ENCODE data around the gene PIERCE2. TPM values are rescaled to one million over a fixed set of nuclear protein-coding genes. Genes with fewer than 3 reads are reported as not detected.
"Not testable (repeated sequence)": the region's sequence is repeated elsewhere in the genome, so short reads cannot be mapped to it uniquely, and the experiment has no call there.

PIERCE2 gene
- total RNA-seq, 4 donors from 2014 or later = 1.9 to 5.4 (median 3.9) TPM

GRCh38 chr15:55401786-55402246 is 6.5 kb upstream of the PIERCE2 start:
- Histone ChIP-seq H3K9me3 (no peaks in the 10 kb centered on the region), H3K36me3 (no peaks in the 10 kb centered on the region), H3K4me3 (no peak overlapping the region), H3K4me1 (peaks cover 0 to 53% (median 3%) of the 10 kb centered on the region in 3 donors), H3K27ac (no peak overlapping the region), H3K27me3 (no peaks in the 10 kb centered on the region)
- no peak for TF ChIP-seq CTCF (IDR thresholded peaks at IDR 0.05)
- TF ChIP-seq POLR2AphosphoS5 (IDR thresholded peaks at IDR 0.05) = no peak
- no peak for TF ChIP-seq EP300 (IDR thresholded peaks at IDR 0.05)
- TF ChIP-seq POLR2A (IDR thresholded peaks at IDR 0.05) = no peak
- no peak for ATAC-seq
- WGBS, 2 donors (ENCODE audit: low coverage in 1 of 2) = 88% methylated on average over 1 of the region's 1 CpG; no CpG with 5 or more reads in 1 of the 2 donors

- no peak overlapping the region for H3K4me3 ChIP-seq
- TF ChIP-seq POLR2AphosphoS5 (IDR thresholded peaks at IDR 0.05) = no peak
- no peak for TF ChIP-seq POLR2A (IDR thresholded peaks at IDR 0.05)
- TF ChIP-seq EP300 (IDR thresholded peaks at IDR 0.05) = no peak
- TF ChIP-seq CTCF (IDR thresholded peaks at IDR 0.05) = no peak
These were observed 5.6 kb upstream of the PIERCE2 start for GRCh38 chr15:55402707-55403106.

GRCh38 chr15:55403531-55403930 is 4.8 kb upstream of the PIERCE2 start:
- no peak for ATAC-seq
- Histone ChIP-seq H3K9me3 (no peaks in the 10 kb centered on the region), H3K36me3 (no peaks in the 10 kb centered on the region), H3K4me3 (no peak overlapping the region), H3K27me3 (no peaks in the 10 kb centered on the region), H3K27ac (peak overlapping the region in 1 of 4 donors; percentile 17), H3K4me1 (peaks cover 0 to 60% (median 3%) of the 10 kb centered on the region in 3 donors)
- TF ChIP-seq EP300 (IDR thresholded peaks at IDR 0.05) (no peak), POLR2AphosphoS5 (IDR thresholded peaks at IDR 0.05) (no peak), POLR2A (IDR thresholded peaks at IDR 0.05) (no peak), CTCF (IDR thresholded peaks at IDR 0.05) (no peak)

More at GRCh38 chr15:55402707-55403106, 5.6 kb upstream of the PIERCE2 start:
- H3K9me3 ChIP-seq = no peaks in the 10 kb centered on the region
- H3K36me3 ChIP-seq = no peaks in the 10 kb centered on the region
- peak overlapping the region in 1 of 4 donors; percentile 17 for H3K27ac ChIP-seq
- no peaks in the 10 kb centered on the region for H3K27me3 ChIP-seq
- no peak for ATAC-seq
- peaks cover 0 to 60% (median 3%) of the 10 kb centered on the region in 3 donors for H3K4me1 ChIP-seq

- 0% methylated on average over 2 to 10 of the region's 20 CpGs for WGBS, 2 donors (ENCODE audit: low coverage in 1 of 2)
- H3K4me1 ChIP-seq = peaks cover 0 to 59% (median 3%) of the 10 kb centered on the region in 3 donors
- no peaks in the 10 kb centered on the region for H3K27me3 ChIP-seq
- ATAC-seq = no peak
- H3K36me3 ChIP-seq = no peaks in the 10 kb centered on the region
- peak overlapping the region; percentile 95 to 97 (median 96) for H3K27ac ChIP-seq
- H3K4me3 ChIP-seq = peak overlapping the region; percentile 92 to 99
- H3K9me3 ChIP-seq = no peaks in the 10 kb centered on the region
- TF ChIP-seq CTCF (IDR thresholded peaks at IDR 0.05) = no peak
- TF ChIP-seq POLR2A (IDR thresholded peaks at IDR 0.05) = no peak
- no peak for TF ChIP-seq POLR2AphosphoS5 (IDR thresholded peaks at IDR 0.05)
- no peak for TF ChIP-seq EP300 (IDR thresholded peaks at IDR 0.05)
These were observed 740 bp upstream of the PIERCE2 start for GRCh38 chr15:55407498-55408011.

GRCh38 chr15:55408976-55409375 is 681 bp downstream of the PIERCE2 start:
- H3K36me3 ChIP-seq, ATAC-seq, H3K9me3 ChIP-seq, H3K27me3 ChIP-seq: not testable (repeated sequence)
- 46 to 60% methylated on average over 3 to 14 of the region's 14 CpGs for WGBS, 2 donors (ENCODE audit: low coverage in 1 of 2)
- peak overlapping the region; percentile 57 to 97 (median 96) for H3K27ac ChIP-seq
- H3K4me1 ChIP-seq = peaks cover 0 to 45% (median 3%) of the 10 kb centered on the region in 3 donors
- peak overlapping the region; percentile 92 to 99 for H3K4me3 ChIP-seq

- H3K27ac ChIP-seq, H3K4me3 ChIP-seq, ATAC-seq, H3K27me3 ChIP-seq, H3K9me3 ChIP-seq, H3K4me1 ChIP-seq, H3K36me3 ChIP-seq: not testable (repeated sequence)
- 79 to 82% methylated on average over 7 to 8 of the region's 8 CpGs for WGBS, 2 donors (ENCODE audit: low coverage in 1 of 2)
These were observed 9.4 kb downstream of the PIERCE2 start for GRCh38 chr15:55417678-55418077.

All from gastroesophageal sphincter (tissue), 4 donors.